Fibroblast of the aortic adventitia (primary cell): ENCODE results near the gene CEP295NL. TPM values are rescaled to one million over a fixed set of nuclear protein-coding genes. Genes with fewer than 3 reads are reported as not detected.
A peak's percentile ranks its signal among the peaks of the same experiment; 100 is the strongest.

ENCODE experiments used
- DNase-seq: peaks from one replicate; pipeline ENCODE4 v3.0.0-alpha.2; 2010; ENCODE audit warnings: low read depth
- H3K4me3 ChIP-seq: 2 replicates; pipeline ENCODE4 v1.5.1; 2011; ENCODE audit warnings: low read depth, mild to moderate bottlenecking, control low read depth, low read length, moderate library complexity
- CTCF ChIP-seq: IDR thresholded peaks from 2 replicates; pipeline ENCODE4 v1.5.1; 2011; ENCODE audit warnings: mild to moderate bottlenecking, low read length, control low read depth, inconsistent platforms; ENCODE audit not compliant: insufficient read depth
- total RNA-seq: library from RNA; depleted of rRNA; stranded (reverse); fragments of >200 nt; gene quantifications from 2 replicates; pipeline ENCODE4 v1.2.3, GENCODE V29; 2012; ENCODE audit warnings: low replicate concordance

Gene CEP295NL
- total RNA-seq, 1 donor, result 3.3 TPM

GRCh38 chr17:78920528-78920927 is 17.5 kb upstream of the CEP295NL start:
- no peak for DNase-seq
- TF ChIP-seq CTCF, result no peak
- H3K4me3 ChIP-seq, result no peak overlapping the region

GRCh38 chr17:78919861-78920450 is 17.0 kb upstream of the CEP295NL start:
- DNase-seq, result no peak
- H3K4me3 ChIP-seq, result no peak overlapping the region
- TF ChIP-seq CTCF, result no peak

GRCh38 chr17:78918979-78919378 is 16.0 kb upstream of the CEP295NL start:
- DNase-seq, result no peak
- no peak overlapping the region for H3K4me3 ChIP-seq

GRCh38 chr17:78917451-78918275 is 14.7 kb upstream of the CEP295NL start:
- no peak for TF ChIP-seq CTCF
- no peak for DNase-seq
- no peak overlapping the region for H3K4me3 ChIP-seq

More at GRCh38 chr17:78918979-78919378, 16.0 kb upstream of the CEP295NL start:
- no peak for TF ChIP-seq CTCF

- DNase-seq, result peak; percentile 72
- H3K4me3 ChIP-seq, result no peak overlapping the region
- TF ChIP-seq CTCF, result no peak
Observed at GRCh38 chr17:78915872-78916632, 13.1 kb upstream of the CEP295NL start.

GRCh38 chr17:78913115-78913514 is 10.1 kb upstream of the CEP295NL start:
- no peak for TF ChIP-seq CTCF
- H3K4me3 ChIP-seq, result no peak overlapping the region

More at GRCh38 chr17:78913115-78913514, 10.1 kb upstream of the CEP295NL start:
- DNase-seq, result no peak
